CD4-positive, alpha-beta T cell treated with Interleukin-12 subunit alpha and Interleukin-12 subunit beta, for 1 hour (primary cell): ENCODE results near the gene SPRR2B.
"Not testable (repeated sequence)": the region's sequence is repeated elsewhere in the genome, so short reads cannot be mapped to it uniquely, and the experiment has no call there.

Experiments
- DNase-seq: peaks from one replicate; pipeline ENCODE4 v3.0.0-alpha.2; 2020

The SPRR2B gene

DNA sequence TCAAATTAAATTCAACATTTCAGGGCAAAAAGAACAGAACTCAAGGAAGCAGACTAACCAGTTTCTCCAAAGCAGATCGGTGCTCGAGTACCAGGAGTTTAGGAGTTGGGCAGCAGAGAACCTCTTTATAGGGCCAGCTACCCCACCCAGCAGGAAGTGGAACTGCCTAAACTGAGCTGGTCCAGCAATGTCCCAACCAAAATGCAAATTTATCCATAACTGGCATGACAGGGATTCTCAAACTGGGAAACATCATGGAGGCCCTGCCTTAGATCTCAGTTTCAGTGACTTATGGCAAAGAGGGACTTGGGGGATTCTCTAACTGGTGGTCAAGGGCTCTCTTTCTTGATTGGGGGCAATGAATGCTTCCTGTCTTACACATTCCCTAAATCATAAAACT, at the start of gene SPRR2B:
Gene SPRR2B, minus strand, starts transcription at position 101 of the 400 bp plus-strand sequence. CDS start 772 bp downstream, outside the sequence.
- no peak for DNase-seq

GRCh38 chr1:153120945-153121344, 49.5 kb upstream of the SPRR2B start:
- no peak for DNase-seq

GRCh38 chr1:153119491-153119971, 48.1 kb upstream of the SPRR2B start:
- DNase-seq, result no peak

DNA sequence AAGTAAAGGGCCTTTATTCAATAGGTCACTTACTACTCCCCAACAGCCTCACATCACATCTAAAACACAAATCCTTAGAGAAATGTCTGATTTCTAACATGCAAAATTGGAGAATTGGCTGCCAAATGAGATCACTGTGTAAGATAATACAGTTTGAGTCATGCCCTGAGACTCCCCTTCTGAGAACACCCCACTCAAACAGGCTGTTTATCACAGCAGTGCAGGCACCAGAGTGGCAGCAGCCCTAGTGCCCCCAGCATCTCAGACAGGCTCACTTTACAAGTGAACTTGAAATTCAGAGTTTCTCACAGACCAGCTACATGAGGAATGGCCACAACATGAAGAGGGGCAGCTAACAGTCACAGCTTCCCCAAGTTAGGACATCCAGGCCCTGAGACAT, 43.9 kb upstream of the SPRR2B start:
- DNase-seq, result not testable (repeated sequence)

- DNase-seq, result no peak
Observed at GRCh38 chr1:153113416-153113815, 42.0 kb upstream of the SPRR2B start, which contains the start of gene SPRR2F. Gene SPRR2F, minus strand, starts transcription at chr1:153113516. Its CDS starts 783 bp downstream, at chr1:153112733.

- DNase-seq, result not testable (repeated sequence)
Observed at GRCh38 chr1:153112454-153112853, 41.0 kb upstream of the SPRR2B start.

- DNase-seq, result no peak
Observed at GRCh38 chr1:153100245-153100644, 28.8 kb upstream of the SPRR2B start.

GRCh38 chr1:153099461-153100045, 28.1 kb upstream of the SPRR2B start:
- no peak for DNase-seq

- DNase-seq, result no peak
Observed at GRCh38 chr1:153095764-153096163, 24.4 kb upstream of the SPRR2B start.

DNA sequence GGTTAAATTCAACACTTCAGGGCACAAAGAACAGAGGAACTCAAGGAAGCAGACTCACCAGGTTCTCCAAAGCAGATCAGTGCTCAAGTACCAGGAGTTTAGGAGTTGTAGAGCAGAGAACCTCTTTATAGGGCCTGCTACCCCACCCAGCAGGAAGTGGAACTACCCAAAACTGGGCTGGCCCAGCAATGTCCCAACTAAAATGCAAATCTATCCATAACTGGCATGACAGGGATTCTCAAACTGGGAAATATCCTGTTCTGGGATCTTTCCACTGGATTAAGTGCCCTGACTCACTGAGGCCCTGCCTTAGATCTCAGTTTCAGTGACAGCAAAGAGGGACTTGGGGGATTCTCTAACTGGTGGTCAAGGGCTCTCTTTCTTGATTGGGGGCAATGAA, 23.0 kb upstream of the SPRR2B start, which contains the start of gene SPRR2E:
Gene SPRR2E, minus strand, starts transcription at position 101 of the 400 bp plus-strand sequence. CDS start 775 bp downstream, outside the sequence.
- no peak for DNase-seq

DNA sequence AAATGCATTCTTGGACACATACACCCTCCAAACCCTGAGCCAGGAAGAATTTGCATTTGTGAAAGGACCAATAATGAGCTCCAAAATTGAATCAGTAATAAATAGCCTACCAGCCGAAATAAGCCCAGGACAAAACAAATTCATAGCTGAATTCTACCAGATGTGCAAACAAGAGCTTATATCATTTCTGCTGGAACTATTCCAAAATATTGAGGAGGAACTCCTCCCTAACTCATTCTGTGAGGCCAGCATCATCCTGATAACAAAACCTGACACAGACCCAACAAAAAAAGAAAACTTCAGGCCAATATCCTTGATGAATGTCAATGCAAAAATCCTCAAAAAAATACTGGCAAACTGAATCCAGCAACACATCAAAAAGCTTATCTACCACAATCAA, 16.2 kb upstream of the SPRR2B start:
- no peak for DNase-seq

GRCh38 chr1:153081736-153082135, 10.3 kb upstream of the SPRR2B start:
- no peak for DNase-seq

- no peak for DNase-seq
Observed at GRCh38 chr1:153072806-153073726, 1.7 kb upstream of the SPRR2B start.

- no peak for DNase-seq
Observed at GRCh38 chr1:153070243-153070642, 1.2 kb downstream of the SPRR2B start.

- no peak for DNase-seq
Observed at GRCh38 chr1:153058826-153059784, 12.3 kb downstream of the SPRR2B start.

DNA sequence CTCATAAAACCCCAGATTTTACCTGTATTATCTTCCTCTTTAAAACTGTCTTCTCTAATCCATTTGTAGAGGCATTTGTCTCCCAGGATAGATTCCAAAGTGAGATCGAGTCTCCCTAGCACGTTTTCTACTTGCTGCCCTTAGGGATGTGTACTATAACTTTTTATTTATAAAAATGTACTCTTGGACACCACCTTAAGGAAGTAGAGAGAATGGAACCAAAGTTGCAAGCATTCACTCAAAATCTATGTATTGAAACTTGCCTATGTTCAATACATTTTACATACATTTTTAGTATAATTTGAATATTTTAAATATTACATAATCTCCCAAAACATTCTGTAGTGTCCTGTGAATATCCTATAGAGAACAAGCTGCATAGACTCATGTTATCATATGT, 13.3 kb downstream of the SPRR2B start:
- DNase-seq, result no peak

- DNase-seq, result no peak
Observed at GRCh38 chr1:153057375-153057774, 14.0 kb downstream of the SPRR2B start, which contains the start of gene SPRR2A. Gene SPRR2A, minus strand, starts transcription at chr1:153057512. Its CDS starts 777 bp downstream, at chr1:153056735.

GRCh38 chr1:153056111-153056510, 15.3 kb downstream of the SPRR2B start:
- not testable (repeated sequence) for DNase-seq

GRCh38 chr1:153049211-153049610, 22.2 kb downstream of the SPRR2B start:
- no peak for DNase-seq

GRCh38 chr1:153040950-153041631, 30.3 kb downstream of the SPRR2B start, which contains the start of gene SPRR2D:
Gene SPRR2D, minus strand, starts transcription at chr1:153041120. Its CDS starts 774 bp downstream, at chr1:153040346.
- no peak for DNase-seq

- DNase-seq, result no peak
Observed at GRCh38 chr1:153035211-153035610, 36.2 kb downstream of the SPRR2B start.
